Left lung (tissue), 10 donors: ENCODE measurements around the gene TSPAN5. TPM values are rescaled to one million over a fixed set of nuclear protein-coding genes. Genes with fewer than 3 reads are reported as not detected.

Experiments used
- ATAC-seq: fragments of 200-7000 bp; cut with Tn5 transposase; one replicate; pipeline ENCODE4 v1.9.1; 2020; ENCODE audit warnings: moderate library complexity
- DNase-seq, 4 donors: peaks; one replicate each; pipeline ENCODE4 v3.0.0-alpha.2; 2013 to 2020
- H3K27ac ChIP-seq, 2 donors: fragments of 200-600 bp; sonication (generic) in 1 of 2; one replicate each; pipeline versions ENCODE4 v1.5.0 to v1.8.0; 2020 to 2021
- H3K27me3 ChIP-seq, 2 donors: fragments of 200-600 bp; sonication (generic) in 1 of 2; one replicate each; pipeline versions ENCODE4 v1.5.0 to v1.8.0; 2020 to 2021
- H3K36me3 ChIP-seq, 2 donors: fragments of 200-600 bp; sonication (generic) in 1 of 2; one replicate each; pipeline versions ENCODE4 v1.5.0 to v1.8.0; 2020 to 2021
- H3K4me1 ChIP-seq, 2 donors: fragments of 200-600 bp; one replicate each; pipeline ENCODE4 v1.8.0; 2021
- H3K4me3 ChIP-seq, 2 donors: fragments of 200-600 bp; sonication (generic) in 1 of 2; one replicate each; pipeline versions ENCODE4 v1.5.0 to v1.8.0; 2020 to 2021; ENCODE audit warnings: mild to moderate bottlenecking in 1 of 2
- H3K9me3 ChIP-seq, 2 donors: fragments of 200-600 bp; sonication (generic) in 1 of 2; one replicate each; pipeline versions ENCODE4 v1.5.0 to v1.8.0; 2020 to 2021
- CTCF ChIP-seq, 2 donors: fragments of 200-600 bp; sonication (generic) in 1 of 2; IDR thresholded peaks; one replicate each; pipeline versions ENCODE4 v1.5.0 to v1.8.0; 2021; ENCODE audit warnings: antibody characterized with exemption in 2 of 2
- intact Hi-C, 2 donors: fragments of 100-400 bp; cut with DNase I; formaldehyde crosslinking; loops; one replicate each; pipeline versions ENCODE4 v1.11.2 to v1.14.2; 2022
- polyA plus RNA-seq, 6 donors: library from polyadenylated mRNA; unstranded; fragments of 120-200 nt; gene quantifications; one replicate each; pipeline ENCODE4 v1.2.1, GENCODE V29; 2013; ENCODE audit not compliant: insufficient read length in 6 of 6
- total RNA-seq, 2 donors: library from RNA; stranded (reverse); fragmentation: NEBNext Ultra II Directional; extraction: Animal tissue kit (Norgen Biotek cat#: 25700); gene quantifications; one replicate each; pipeline ENCODE4 v1.2.1, GENCODE V29; 2021
- donor health status: DM: no; HTN: yes; CAD: no.
- donor health status: DM: no; HTN: no; CAD: no.

Gene TSPAN5
- total and polyA plus RNA-seq, 8 donors, result 11.9 to 36.5 (median 31.7) TPM

DNA sequence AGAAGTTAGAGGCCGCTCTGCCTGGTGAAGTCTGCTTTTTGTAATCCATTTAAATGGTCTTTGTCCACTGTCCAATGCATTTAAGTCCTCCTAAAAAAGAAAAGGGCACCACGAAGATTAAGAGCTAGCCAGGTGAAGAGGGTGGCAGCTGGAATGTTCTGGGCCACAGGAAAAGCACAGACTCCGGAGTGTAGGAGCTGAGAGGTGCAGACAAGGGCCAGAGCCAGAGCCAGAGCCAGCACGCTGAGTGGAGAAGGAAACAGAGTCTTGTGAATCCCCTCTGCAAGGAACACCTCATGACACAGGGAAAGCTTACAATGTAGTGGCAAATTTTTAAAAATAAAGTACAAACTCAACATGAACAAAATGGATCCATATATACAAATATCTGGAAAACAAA is 83.6 kb downstream of the TSPAN5 start:
- DNase-seq, result no peak
- Histone ChIP-seq H3K27me3 (no peaks in the 10 kb centered on the region), H3K9me3 (no peaks in the 10 kb centered on the region), H3K36me3 (no peaks in the 10 kb centered on the region), H3K4me3 (no peak overlapping the region), H3K27ac (no peak overlapping the region), H3K4me1 (no peaks in the 10 kb centered on the region)
- no peak for TF ChIP-seq CTCF (IDR thresholded peaks at IDR 0.05)
- peak; percentile 37 for ATAC-seq
- intact Hi-C loops, result no loop called here

- Histone ChIP-seq H3K4me3 (no peak overlapping the region), H3K36me3 (no peaks in the 10 kb centered on the region), H3K27me3 (no peaks in the 10 kb centered on the region), H3K9me3 (no peaks in the 10 kb centered on the region), H3K4me1 (no peaks in the 10 kb centered on the region), H3K27ac (no peak overlapping the region)
- peak in 1 of 4 donors; percentile 27 for DNase-seq
- intact Hi-C loops, result no loop called here
- peak; percentile 74 for ATAC-seq
- TF ChIP-seq CTCF (IDR thresholded peaks at IDR 0.05), result no peak
Measured at GRCh38 chr4:98573791-98574190, 84.6 kb downstream of the TSPAN5 start.

GRCh38 chr4:98572697-98573096 is 85.7 kb downstream of the TSPAN5 start:
- no peak for TF ChIP-seq CTCF (IDR thresholded peaks at IDR 0.05)
- intact Hi-C loops, result no loop called here
- Histone ChIP-seq H3K27ac (no peak overlapping the region), H3K4me3 (no peak overlapping the region), H3K27me3 (no peaks in the 10 kb centered on the region), H3K36me3 (no peaks in the 10 kb centered on the region), H3K4me1 (no peaks in the 10 kb centered on the region), H3K9me3 (no peaks in the 10 kb centered on the region)
- no peak for DNase-seq
- no peak for ATAC-seq

GRCh38 chr4:98571161-98571786 is 87.1 kb downstream of the TSPAN5 start:
- no peak for TF ChIP-seq CTCF (IDR thresholded peaks at IDR 0.05)
- intact Hi-C loops, result no loop called here
- no peak for DNase-seq
- Histone ChIP-seq H3K4me1 (no peaks in the 10 kb centered on the region), H3K4me3 (no peak overlapping the region), H3K27ac (no peak overlapping the region), H3K27me3 (no peaks in the 10 kb centered on the region), H3K36me3 (no peaks in the 10 kb centered on the region), H3K9me3 (no peaks in the 10 kb centered on the region)
- ATAC-seq, result no peak

DNA sequence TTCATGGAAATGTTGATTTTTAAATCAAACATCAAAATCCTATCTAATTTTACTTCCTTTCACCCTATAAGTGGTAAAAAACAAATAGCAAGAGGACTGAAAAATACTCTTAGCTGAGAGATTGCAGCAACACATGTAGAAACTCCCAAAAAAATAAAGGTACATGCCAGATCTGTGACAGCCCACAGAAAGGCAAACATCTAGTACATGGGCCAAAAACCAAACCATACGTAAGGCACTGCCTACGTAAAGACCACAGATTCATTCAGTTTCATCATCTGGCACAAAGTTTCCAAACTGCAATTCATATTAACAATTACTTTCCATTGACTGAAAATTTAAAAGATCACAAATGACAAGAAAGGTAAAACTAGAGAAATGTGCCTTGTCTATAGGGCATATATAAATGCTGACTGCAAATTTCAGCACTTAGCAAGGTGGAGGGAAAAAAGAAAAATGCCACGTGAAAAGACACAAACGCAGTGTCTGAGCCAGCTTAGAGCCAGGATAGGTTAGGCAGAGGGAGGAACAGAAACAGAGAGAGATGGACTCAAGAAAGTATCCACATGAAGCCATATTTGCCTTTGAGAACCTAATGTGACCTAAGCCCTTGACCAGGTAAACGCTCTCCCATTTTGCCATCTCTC is 88.1 kb downstream of the TSPAN5 start:
- H3K4me3 ChIP-seq, result no peak overlapping the region
- intact Hi-C loops, result no loop called here
- ATAC-seq, result no peak
- no peak overlapping the region for H3K27ac ChIP-seq
- H3K27me3 ChIP-seq, result no peaks in the 10 kb centered on the region
- H3K4me1 ChIP-seq, result no peaks in the 10 kb centered on the region
- H3K9me3 ChIP-seq, result no peaks in the 10 kb centered on the region
- no peak for DNase-seq
- H3K36me3 ChIP-seq, result no peaks in the 10 kb centered on the region
- no peak for TF ChIP-seq CTCF (IDR thresholded peaks at IDR 0.05)
